Measurements from ENCODE around the gene DNAH9. TPM values are rescaled to one million over a fixed set of nuclear protein-coding genes. Genes with fewer than 3 reads are reported as not detected.

Gene DNAH9
- total and polyA plus RNA-seq, 2 donors (not counting 1 experiment from before 2014, with no cell fraction given): not detected

DNA sequence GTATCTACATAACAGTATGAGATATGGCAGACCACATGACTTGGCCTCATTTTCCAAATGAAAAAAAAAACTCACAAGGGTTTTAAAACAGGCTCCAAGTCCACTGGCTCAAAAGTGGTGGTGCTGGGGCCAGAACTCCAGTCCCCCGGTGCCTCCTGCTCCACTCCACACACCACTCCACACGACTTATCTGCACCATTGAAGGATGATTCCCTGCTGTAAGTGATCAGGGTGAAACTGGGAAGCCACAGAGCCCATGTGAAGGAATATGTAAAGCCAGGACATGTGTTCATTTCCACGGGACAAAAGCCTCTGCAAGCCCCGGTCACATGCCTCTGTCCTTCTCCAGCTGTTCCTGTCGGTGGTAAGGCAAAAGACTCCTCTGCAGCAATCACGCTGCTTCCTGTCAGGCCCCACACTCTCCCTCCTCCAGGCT, 301.8 kb downstream of the DNAH9 start:
- Histone ChIP-seq H3K27ac (ENCODE audit: low read length in 2 of 2) (no peak overlapping the region), H3K9me3 (ENCODE audit: control extremely low read depth in 1 of 3, control insufficient read depth in 2 of 3, insufficient read depth in 1 of 3, low read length in 2 of 3) (peaks cover 0 to 5% (median 0%) of the 10 kb centered on the region in 3 donors), H3K79me2 (ENCODE audit: control insufficient read depth, insufficient read depth, low read length) (no peaks in the 10 kb centered on the region), H3K27me3 (replicated peaks in 1 of 4; ENCODE audit: control extremely low read depth in 1 of 4, control insufficient read depth in 3 of 4, insufficient read depth in 4 of 4, low read length in 3 of 4) (no peaks in the 10 kb centered on the region), H3K4me1 (ENCODE audit: control insufficient read depth in 2 of 2, insufficient read depth in 2 of 2, low read length in 2 of 2) (no peaks in the 10 kb centered on the region), H3K36me3 (replicated peaks in 1 of 2; ENCODE audit: control extremely low read depth in 1 of 2, control insufficient read depth in 1 of 2, extremely low read depth in 1 of 2, insufficient read depth in 2 of 2, low read length in 1 of 2) (no peaks in the 10 kb centered on the region), H4K20me1 (ENCODE audit: control insufficient read depth, insufficient read depth, low read length, poor library complexity, severe bottlenecking) (no peaks in the 10 kb centered on the region), H3K9ac (ENCODE audit: low read length) (no peak overlapping the region), H2AFZ (ENCODE audit: insufficient read depth, low read depth, low read length, poor library complexity, severe bottlenecking) (no peak overlapping the region), H3K4me3 (ENCODE audit: control extremely low read depth in 1 of 5, extremely low read depth in 1 of 5, insufficient read depth in 1 of 5, low read depth in 2 of 5, low read length in 4 of 5) (no peak overlapping the region), H3K4me2 (replicated peaks; ENCODE audit: low read depth, low read length, poor library complexity, severe bottlenecking) (no peak overlapping the region)
- H3K9me3 Mint-ChIP-seq (ENCODE audit: insufficient read depth): peaks cover 2% of the 10 kb centered on the region
- no peak overlapping the region for H3K4me3 Mint-ChIP-seq
- DNase-seq (no peak), ATAC-seq (ENCODE audit: low read depth) (no peak)
- POLR2A ChIA-PET: no interaction called here
- H3K4me1 Mint-ChIP-seq: no peaks in the 10 kb centered on the region
- CTCF ChIA-PET: no interaction called here
- 36% methylated on average over 5 of the region's 6 CpGs for WGBS (ENCODE audit: insufficient coverage)
- peaks cover 10% of the 10 kb centered on the region for H3K27me3 Mint-ChIP-seq
- no peak overlapping the region for H3K27ac Mint-ChIP-seq
- intact Hi-C loops (cut with micrococcal nuclease): no loop called here
- no peak for TF ChIP-seq EZH2 (IDR thresholded peaks at IDR 0.05; ENCODE audit: borderline replicate concordance, insufficient read depth, low read depth, low read length, poor library complexity, severe bottlenecking)
- TF ChIP-seq, protein P1, sequence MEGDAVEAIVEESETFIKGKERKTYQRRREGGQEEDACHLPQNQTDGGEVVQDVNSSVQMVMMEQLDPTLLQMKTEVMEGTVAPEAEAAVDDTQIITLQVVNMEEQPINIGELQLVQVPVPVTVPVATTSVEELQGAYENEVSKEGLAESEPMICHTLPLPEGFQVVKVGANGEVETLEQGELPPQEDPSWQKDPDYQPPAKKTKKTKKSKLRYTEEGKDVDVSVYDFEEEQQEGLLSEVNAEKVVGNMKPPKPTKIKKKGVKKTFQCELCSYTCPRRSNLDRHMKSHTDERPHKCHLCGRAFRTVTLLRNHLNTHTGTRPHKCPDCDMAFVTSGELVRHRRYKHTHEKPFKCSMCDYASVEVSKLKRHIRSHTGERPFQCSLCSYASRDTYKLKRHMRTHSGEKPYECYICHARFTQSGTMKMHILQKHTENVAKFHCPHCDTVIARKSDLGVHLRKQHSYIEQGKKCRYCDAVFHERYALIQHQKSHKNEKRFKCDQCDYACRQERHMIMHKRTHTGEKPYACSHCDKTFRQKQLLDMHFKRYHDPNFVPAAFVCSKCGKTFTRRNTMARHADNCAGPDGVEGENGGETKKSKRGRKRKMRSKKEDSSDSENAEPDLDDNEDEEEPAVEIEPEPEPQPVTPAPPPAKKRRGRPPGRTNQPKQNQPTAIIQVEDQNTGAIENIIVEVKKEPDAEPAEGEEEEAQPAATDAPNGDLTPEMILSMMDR (IDR thresholded peaks at IDR 0.05): no peak

- Histone ChIP-seq H2AFZ (ENCODE audit: insufficient read depth, low read depth, low read length, poor library complexity, severe bottlenecking) (no peak overlapping the region), H3K9me3 (ENCODE audit: control extremely low read depth in 1 of 3, control insufficient read depth in 2 of 3, insufficient read depth in 1 of 3, low read length in 2 of 3) (peaks cover 0 to 5% (median 0%) of the 10 kb centered on the region in 3 donors), H3K4me2 (replicated peaks; ENCODE audit: low read depth, low read length, poor library complexity, severe bottlenecking) (no peak overlapping the region), H3K79me2 (ENCODE audit: control insufficient read depth, insufficient read depth, low read length) (no peaks in the 10 kb centered on the region), H3K4me1 (ENCODE audit: control insufficient read depth in 2 of 2, insufficient read depth in 2 of 2, low read length in 2 of 2) (no peaks in the 10 kb centered on the region), H3K36me3 (replicated peaks in 1 of 2; ENCODE audit: control extremely low read depth in 1 of 2, control insufficient read depth in 1 of 2, extremely low read depth in 1 of 2, insufficient read depth in 2 of 2, low read length in 1 of 2) (no peaks in the 10 kb centered on the region), H3K27ac (ENCODE audit: low read length in 2 of 2) (no peak overlapping the region), H3K4me3 (ENCODE audit: control extremely low read depth in 1 of 5, extremely low read depth in 1 of 5, insufficient read depth in 1 of 5, low read depth in 2 of 5, low read length in 4 of 5) (no peak overlapping the region), H3K27me3 (replicated peaks in 1 of 4; ENCODE audit: control extremely low read depth in 1 of 4, control insufficient read depth in 3 of 4, insufficient read depth in 4 of 4, low read length in 3 of 4) (no peaks in the 10 kb centered on the region), H3K9ac (ENCODE audit: low read length) (no peak overlapping the region), H4K20me1 (ENCODE audit: control insufficient read depth, insufficient read depth, low read length, poor library complexity, severe bottlenecking) (no peaks in the 10 kb centered on the region)
- ChIA-PET CTCF (no interaction called here), POLR2A (no interaction called here)
- Mint-ChIP-seq H3K4me3 (no peak overlapping the region), H3K27ac (no peak overlapping the region), H3K27me3 (peaks cover 10% of the 10 kb centered on the region), H3K4me1 (no peaks in the 10 kb centered on the region), H3K9me3 (ENCODE audit: insufficient read depth) (peaks cover 2% of the 10 kb centered on the region)
- intact Hi-C loops (cut with micrococcal nuclease): no loop called here
- TF ChIP-seq EZH2 (IDR thresholded peaks at IDR 0.05; ENCODE audit: borderline replicate concordance, insufficient read depth, low read depth, low read length, poor library complexity, severe bottlenecking): no peak
- TF ChIP-seq, protein P1 (IDR thresholded peaks at IDR 0.05): no peak
- WGBS (ENCODE audit: insufficient coverage): no CpG with 5 or more reads among the region's 3 CpGs
- ATAC-seq (ENCODE audit: low read depth) (no peak), DNase-seq (no peak)
Observed at GRCh38 chr17:11900655-11901054, 302.4 kb downstream of the DNAH9 start.
